HepG2 (cell line): Measurements from ENCODE around the gene STOML1. TPM values are rescaled to one million over a fixed set of nuclear protein-coding genes. Genes with fewer than 3 reads are reported as not detected.
A peak's percentile ranks its signal among the peaks of the same experiment; 100 is the strongest.
"Not testable (repeated sequence)": the region's sequence is repeated elsewhere in the genome, so short reads cannot be mapped to it uniquely, and the experiment has no call there.

ENCODE experiments used
- ATAC-seq: fragments of 200-7000 bp; cut with Tn5 transposase; 3 replicates; pipeline ENCODE4 v1.9.1; 2020; ENCODE audit warnings: mild to moderate bottlenecking, moderate library complexity
- BruUV-seq: library from RNA; stranded (reverse); fragments of 400-500 nt; replicated peaks from 2 replicates; lab custom pipeline; 2021; lab: Mats Ljungman, UMichigan
- CTCF ChIA-PET: fragments of 300-600 bp; formaldehyde crosslinking; extraction: SDS; loops from one replicate; lab custom pipeline; 2021; ENCODE audit warnings: low total read pairs, inconsistent platforms, low intra/inter-chr PET ratio; lab: Yijun Ruan, JAX
- POLR2A ChIA-PET: fragments of 350-600 bp; sonication (Branson Sonifier 250); formaldehyde crosslinking; loops from one replicate; lab custom pipeline; 2020; ENCODE audit warnings: antibody characterized with exemption, inconsistent platforms; lab: Yijun Ruan, JAX
- DNase-seq: peaks from one replicate; pipeline ENCODE4 v3.0.0-alpha.2; 2015; ENCODE audit warnings: low spot score
- FAIRE-seq: peaks from 3 replicates; lab custom pipeline; 2011; peaks lifted over from hg19 to GRCh38; lab: Jason Lieb, UNC
- H2AFZ ChIP-seq: one replicate; pipeline ENCODE4 v1.6.1; 2011; ENCODE audit warnings: low read length, inconsistent platforms
- H3K27ac ChIP-seq: fragments of 300-600 bp; 3 replicates; pipeline ENCODE4 v1.8.0; 2011; ENCODE audit warnings: mixed run types, mild to moderate bottlenecking, mixed read lengths, low read length, inconsistent platforms; ENCODE audit not compliant: insufficient read depth; ENCODE audit errors: extremely low read length
- H3K27me3 ChIP-seq, 2 experiments: fragments of 200-600 bp in 1 of 2; 2 replicates in 1 of 2; 3 replicates in 1 of 2; pipeline versions ENCODE4 v1.6.0 to v1.8.0; 2011; ENCODE audit warnings: low read length in 2 of 2, mild to moderate bottlenecking in 2 of 2, moderate library complexity in 2 of 2, inconsistent platforms in 1 of 2; ENCODE audit not compliant: insufficient read depth in 2 of 2, control insufficient read depth in 1 of 2
- H3K36me3 ChIP-seq, 2 experiments: fragments of 200-600 bp in 1 of 2; replicated peaks in 1 of 2; 2 replicates in 1 of 2; 3 replicates in 1 of 2; pipeline versions ENCODE4 v1.5.1 to v1.8.0; 2011; ENCODE audit warnings: low read length in 2 of 2, inconsistent platforms in 1 of 2; ENCODE audit not compliant: insufficient read depth in 2 of 2, control insufficient read depth in 1 of 2
- H3K4me1 ChIP-seq: 2 replicates; pipeline ENCODE4 v1.5.1; 2012; ENCODE audit warnings: low read length, inconsistent platforms; ENCODE audit not compliant: insufficient read depth
- H3K4me2 ChIP-seq: 2 replicates; pipeline ENCODE4 v1.6.0; 2011; ENCODE audit warnings: low read depth, low read length, inconsistent platforms
- H3K4me3 ChIP-seq, 3 experiments: fragments of 200-600 bp in 1 of 3; sonication (generic), shearing (Covaris generic) in 1 of 3; replicated peaks in 1 of 3; 2 replicates each; pipeline ENCODE4 v1.5.1; 2011 to 2016; ENCODE audit warnings: low read length in 3 of 3, inconsistent platforms in 2 of 3, low read depth in 2 of 3, mild to moderate bottlenecking in 2 of 3, control low read depth in 1 of 3, mixed read lengths in 1 of 3; ENCODE audit not compliant: insufficient read depth in 1 of 3
- H3K79me2 ChIP-seq: one replicate; pipeline ENCODE4 v1.6.1; 2011; ENCODE audit warnings: low read length, inconsistent platforms; ENCODE audit not compliant: insufficient read depth
- H3K9ac ChIP-seq: 2 replicates; pipeline ENCODE4 v1.6.0; 2011; ENCODE audit warnings: mild to moderate bottlenecking, low read depth, low read length, inconsistent platforms; ENCODE audit not compliant: insufficient read depth
- H3K9me3 ChIP-seq: 2 replicates; pipeline ENCODE4 v1.5.1; 2012; ENCODE audit warnings: mild to moderate bottlenecking, low read length
- H4K20me1 ChIP-seq: 2 replicates; pipeline ENCODE4 v1.6.0; 2011; ENCODE audit warnings: inconsistent platforms, mild to moderate bottlenecking, low read length, moderate library complexity; ENCODE audit not compliant: insufficient read depth
- BCL6 ChIP-seq: IDR thresholded peaks from 2 replicates; pipeline ENCODE4 v1.6.1; 2016; ENCODE audit warnings: missing genetic modification reagents, missing compliant biosample characterization
- CBX1 ChIP-seq: IDR thresholded peaks from one replicate; pipeline ENCODE4 v1.6.1; 2016; ENCODE audit warnings: antibody characterized with exemption, low read depth
- RNF219 ChIP-seq: sonication (generic); formaldehyde crosslinking; IDR thresholded peaks from 2 replicates; pipeline ENCODE4 v1.5.0; 2020; ENCODE audit warnings: mild to moderate bottlenecking, missing genetic modification reagents
- ZMAT3 ChIP-seq: sonication (generic); formaldehyde crosslinking; conservative IDR thresholded peaks from 2 replicates; pipeline ENCODE4 v1.7.0; 2021; ENCODE audit warnings: missing genetic modification reagents
- ZNF430 ChIP-seq: sonication (generic); formaldehyde crosslinking; IDR thresholded peaks from 2 replicates; pipeline ENCODE4 v1.9.0; 2021; ENCODE audit warnings: mild to moderate bottlenecking, missing genetic modification reagents
- ZNF777 ChIP-seq: sonication (generic); formaldehyde crosslinking; IDR thresholded peaks from 2 replicates; pipeline ENCODE4 v1.4.0; 2020; ENCODE audit warnings: missing genetic modification reagents
- ZNF781 ChIP-seq: sonication (generic); formaldehyde crosslinking; IDR thresholded peaks from 2 replicates; pipeline ENCODE4 v1.5.1; 2020; ENCODE audit warnings: borderline replicate concordance, mild to moderate bottlenecking, missing genetic modification reagents; ENCODE audit errors: not compliant biosample characterization
- ZSCAN25 ChIP-seq: sonication (generic); formaldehyde crosslinking; IDR thresholded peaks from 2 replicates; pipeline ENCODE4 v1.8.0; 2022; ENCODE audit warnings: mild to moderate bottlenecking, missing genetic modification reagents
- WGBS: methylation state at CpG from one replicate; pipeline ENCODE4 v1.1.6; 2017; ENCODE audit warnings: low lambda C conversion rate; 5-methylcytosine and 5-hydroxymethylcytosine counted together
- in situ Hi-C: cut with HindIII; loops from 2 replicates; pipeline ENCODE4 v1.10.0; 2017; ENCODE audit warnings: low pct_unique_long_range_greater_than_20kb; ENCODE audit not compliant: extremely low pct_ligation_motif_present
- intact Hi-C: fragments of 100-400 bp; cut with micrococcal nuclease; formaldehyde crosslinking; loops from one replicate; pipeline ENCODE4 v1.10.0; 2022; ENCODE audit not compliant: unreplicated experiment
- polyA plus RNA-seq, 8 experiments: library from polyadenylated mRNA; depleted of rRNA in 3 of 8; stranded (reverse) in 7 of 8; unstranded in 1 of 8; fragments of >200 nt; fragmentation: Illumina TruSeq in 4 of 8; extraction: Trizol in 4 of 8; gene quantifications; 2 replicates each; pipeline versions ENCODE4 v1.2.1 to v1.2.3, GENCODE V29; 2011 to 2016; ENCODE audit warnings: low read depth in 4 of 8, missing spikeins in 1 of 8, mixed read lengths in 1 of 8; ENCODE audit not compliant: insufficient read depth in 1 of 8
- total RNA-seq, 5 experiments: library from RNA; depleted of rRNA; stranded (reverse); fragments of >200 nt; fragmentation: Illumina TruSeq; extraction: Trizol; gene quantifications; 2 replicates each; pipeline ENCODE4 v1.2.3, GENCODE V29; 2016; ENCODE audit warnings: low read depth in 1 of 5
- TF ChIP-seq, protein P1 (sequence below): sonication (generic); formaldehyde crosslinking; IDR thresholded peaks from 2 replicates; pipeline ENCODE4 v1.4.0; 2020; ENCODE audit warnings: low read depth, mild to moderate bottlenecking, missing genetic modification reagents
- TF ChIP-seq, protein P2 (sequence below): sonication (generic); formaldehyde crosslinking; IDR thresholded peaks from 2 replicates; pipeline ENCODE4 v1.4.0; 2020; ENCODE audit warnings: mild to moderate bottlenecking, missing genetic modification reagents
- TF ChIP-seq, protein P3 (sequence below): sonication (generic); formaldehyde crosslinking; IDR thresholded peaks from 2 replicates; pipeline ENCODE4 v1.5.0; 2020; ENCODE audit warnings: missing genetic modification reagents

STOML1 gene
- total and polyA plus RNA-seq, 2 of the 13 experiments (the other 11 are each of a cell fraction or from before 2014, with no cell fraction given), result 3.5 to 3.7 TPM

DNA sequence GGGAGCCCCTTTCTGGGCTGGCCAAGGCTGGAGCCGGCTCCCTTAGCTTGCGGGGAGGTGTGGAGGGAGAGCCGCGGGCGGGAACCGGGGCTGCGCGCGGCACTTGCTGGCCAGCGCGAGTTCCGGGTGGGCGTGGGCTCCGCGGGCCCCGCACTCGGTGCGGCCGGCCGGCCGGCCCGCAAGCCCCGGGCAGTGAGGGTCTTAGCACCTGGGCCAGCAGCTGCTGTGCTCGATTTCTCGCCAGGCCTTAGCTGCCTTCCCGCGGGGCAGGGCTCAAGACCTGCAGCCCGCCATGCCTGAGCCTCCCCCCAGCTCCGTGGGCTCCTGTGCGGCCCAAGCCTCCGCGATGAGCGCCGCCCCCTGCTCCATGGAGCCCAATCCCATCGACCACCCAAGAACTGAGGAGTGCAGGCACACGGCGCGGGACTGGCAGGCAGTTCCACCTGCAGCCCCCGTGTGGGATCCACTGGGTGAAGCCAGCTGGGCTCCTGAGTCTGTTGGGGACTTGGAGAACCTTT lies 18.4 kb downstream of the STOML1 start:
- intact Hi-C loops, H3K79me2 ChIP-seq, H3K36me3 ChIP-seq, DNase-seq, FAIRE-seq, H4K20me1 ChIP-seq, ATAC-seq, BruUV-seq, H2AFZ ChIP-seq, H3K4me1 ChIP-seq, POLR2A ChIA-PET, H3K27ac ChIP-seq, H3K9me3 ChIP-seq, H3K9ac ChIP-seq, in situ Hi-C loops, H3K27me3 ChIP-seq, H3K4me2 ChIP-seq: not testable (repeated sequence)
- CTCF ChIA-PET, result interaction anchor here (2.1 kb wide), 1 partner anchor 63 kb away, joined by 19 read pairs; no protein-coding TSS in a partner anchor
- H3K4me3 ChIP-seq, result peak overlapping the region in 1 of 3 experiments; percentile 68; a peak in 1 of 6 replicates
- 90% methylated on average over 7 of the region's 39 CpGs for WGBS

- no peaks in the 10 kb centered on the region for H3K79me2 ChIP-seq
- ChIA-PET POLR2A (interaction anchor here (0.9 to 1.1 kb wide), 3 partner anchors 21 to 64 kb away, joined by 3 to 6 read pairs (median 5); partner anchors contain the start of gene PML), CTCF (interaction anchor here (0.7 to 2.1 kb wide), 2 partner anchors 64 to 67 kb away, joined by 3 to 19 read pairs; no protein-coding TSS in a partner anchor)
- FAIRE-seq, result peak; percentile 86
- no TSS peak for BruUV-seq
- H3K4me2 ChIP-seq, result peak overlapping the region; percentile 93
- WGBS, result 58% methylated on average over 14 of the region's 26 CpGs
- peak; percentile 96 for ATAC-seq
- no peak overlapping the region for H3K27ac ChIP-seq
- H3K4me1 ChIP-seq, result no peaks in the 10 kb centered on the region
- in situ Hi-C loops, result no loop called here
- peak overlapping the region; percentile 47 for H3K9ac ChIP-seq
- peak; percentile 79 for DNase-seq
- no peaks in the 10 kb centered on the region for H4K20me1 ChIP-seq
- peak overlapping the region; percentile 96 for H2AFZ ChIP-seq
- H3K4me3 ChIP-seq, result peak overlapping the region; percentile 36 to 68 (median 44); a peak in 5 of 6 replicates
- H3K36me3 ChIP-seq, result no peaks in the 10 kb centered on the region
- H3K27me3 ChIP-seq, result no peaks in the 10 kb centered on the region
- intact Hi-C loops, result no loop called here
- no peaks in the 10 kb centered on the region for H3K9me3 ChIP-seq
- TF ChIP-seq RNF219 (CRISPR knock-in tag) (no peak), ZNF781 (CRISPR knock-in tag) (peak; percentile 31), ZNF430 (no peak), ZSCAN25 (CRISPR knock-in tag) (0 out of 2 replicates have a peak, but pooled peaks have one; percentile 54), ZMAT3 (CRISPR knock-in tag) (no peak), BCL6 (CRISPR knock-in tag) (peak; percentile 58), ZNF777 (CRISPR knock-in tag) (peak; percentile 65; the same call in 1 of the 2 replicates), CBX1 (no peak)
- TF ChIP-seq, protein P1, sequence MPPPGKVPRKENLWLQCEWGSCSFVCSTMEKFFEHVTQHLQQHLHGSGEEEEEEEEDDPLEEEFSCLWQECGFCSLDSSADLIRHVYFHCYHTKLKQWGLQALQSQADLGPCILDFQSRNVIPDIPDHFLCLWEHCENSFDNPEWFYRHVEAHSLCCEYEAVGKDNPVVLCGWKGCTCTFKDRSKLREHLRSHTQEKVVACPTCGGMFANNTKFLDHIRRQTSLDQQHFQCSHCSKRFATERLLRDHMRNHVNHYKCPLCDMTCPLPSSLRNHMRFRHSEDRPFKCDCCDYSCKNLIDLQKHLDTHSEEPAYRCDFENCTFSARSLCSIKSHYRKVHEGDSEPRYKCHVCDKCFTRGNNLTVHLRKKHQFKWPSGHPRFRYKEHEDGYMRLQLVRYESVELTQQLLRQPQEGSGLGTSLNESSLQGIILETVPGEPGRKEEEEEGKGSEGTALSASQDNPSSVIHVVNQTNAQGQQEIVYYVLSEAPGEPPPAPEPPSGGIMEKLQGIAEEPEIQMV (CRISPR knock-in tag), result 0 out of 2 replicates have a peak, but pooled peaks have one; percentile 13
- TF ChIP-seq, protein P2, sequence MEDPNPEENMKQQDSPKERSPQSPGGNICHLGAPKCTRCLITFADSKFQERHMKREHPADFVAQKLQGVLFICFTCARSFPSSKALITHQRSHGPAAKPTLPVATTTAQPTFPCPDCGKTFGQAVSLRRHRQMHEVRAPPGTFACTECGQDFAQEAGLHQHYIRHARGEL (CRISPR knock-in tag), result no peak
- TF ChIP-seq, protein P3, sequence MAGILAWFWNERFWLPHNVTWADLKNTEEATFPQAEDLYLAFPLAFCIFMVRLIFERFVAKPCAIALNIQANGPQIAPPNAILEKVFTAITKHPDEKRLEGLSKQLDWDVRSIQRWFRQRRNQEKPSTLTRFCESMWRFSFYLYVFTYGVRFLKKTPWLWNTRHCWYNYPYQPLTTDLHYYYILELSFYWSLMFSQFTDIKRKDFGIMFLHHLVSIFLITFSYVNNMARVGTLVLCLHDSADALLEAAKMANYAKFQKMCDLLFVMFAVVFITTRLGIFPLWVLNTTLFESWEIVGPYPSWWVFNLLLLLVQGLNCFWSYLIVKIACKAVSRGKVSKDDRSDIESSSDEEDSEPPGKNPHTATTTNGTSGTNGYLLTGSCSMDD (CRISPR knock-in tag), result no peak
Measured at GRCh38 chr15:73972984-73973682, 19.0 kb downstream of the STOML1 start.
